AG04450 (cell line): ENCODE measurements around the gene HCN2. TPM values are rescaled to one million over a fixed set of nuclear protein-coding genes. Genes with fewer than 3 reads are reported as not detected.

Experiments used
- CTCF ChIA-PET: fragments of 300-600, 350-600 bp; formaldehyde crosslinking; extraction: SDS; loops from one replicate; lab custom pipeline; 2022; ENCODE audit warnings: antibody characterized with exemption, inconsistent platforms; lab: Charles Lee
- POLR2A ChIA-PET: fragments of 350-600 bp; formaldehyde crosslinking; extraction: SDS; loops from one replicate; lab custom pipeline; 2021; ENCODE audit warnings: antibody characterized with exemption, inconsistent platforms; lab: Yijun Ruan, JAX
- DNase-seq: peaks from one replicate; pipeline ENCODE4 v3.0.0-alpha.2; 2011; ENCODE audit warnings: low read depth, low spot score
- H3K27ac ChIP-seq: one replicate; pipeline ENCODE4 v1.5.1; 2012; ENCODE audit warnings: low read depth, low read length, control low read depth
- H3K27me3 ChIP-seq: one replicate; pipeline ENCODE4 v1.6.0; 2012; ENCODE audit warnings: low read length; ENCODE audit not compliant: control insufficient read depth, insufficient read depth
- H3K4me3 ChIP-seq: 2 replicates; pipeline ENCODE4 v1.5.1; 2011; ENCODE audit warnings: mild to moderate bottlenecking, low read depth, low read length, control low read depth
- H3K9me3 ChIP-seq: 2 replicates; pipeline ENCODE4 v1.5.1; 2012; ENCODE audit warnings: low read length; ENCODE audit not compliant: control insufficient read depth, insufficient read depth
- polyA plus RNA-seq: library from polyadenylated mRNA; depleted of rRNA; stranded (reverse); fragments of >200 nt; gene quantifications from 2 replicates; pipeline ENCODE4 v1.2.3, GENCODE V29; 2011
- TF ChIP-seq, protein P1 (sequence below): IDR thresholded peaks from 2 replicates; pipeline ENCODE4 v1.5.1; 2011; ENCODE audit warnings: low read depth, low read length, control low read depth, inconsistent platforms

The HCN2 gene
- polyA plus RNA-seq, 1 experiment, result 0.33 TPM

DNA sequence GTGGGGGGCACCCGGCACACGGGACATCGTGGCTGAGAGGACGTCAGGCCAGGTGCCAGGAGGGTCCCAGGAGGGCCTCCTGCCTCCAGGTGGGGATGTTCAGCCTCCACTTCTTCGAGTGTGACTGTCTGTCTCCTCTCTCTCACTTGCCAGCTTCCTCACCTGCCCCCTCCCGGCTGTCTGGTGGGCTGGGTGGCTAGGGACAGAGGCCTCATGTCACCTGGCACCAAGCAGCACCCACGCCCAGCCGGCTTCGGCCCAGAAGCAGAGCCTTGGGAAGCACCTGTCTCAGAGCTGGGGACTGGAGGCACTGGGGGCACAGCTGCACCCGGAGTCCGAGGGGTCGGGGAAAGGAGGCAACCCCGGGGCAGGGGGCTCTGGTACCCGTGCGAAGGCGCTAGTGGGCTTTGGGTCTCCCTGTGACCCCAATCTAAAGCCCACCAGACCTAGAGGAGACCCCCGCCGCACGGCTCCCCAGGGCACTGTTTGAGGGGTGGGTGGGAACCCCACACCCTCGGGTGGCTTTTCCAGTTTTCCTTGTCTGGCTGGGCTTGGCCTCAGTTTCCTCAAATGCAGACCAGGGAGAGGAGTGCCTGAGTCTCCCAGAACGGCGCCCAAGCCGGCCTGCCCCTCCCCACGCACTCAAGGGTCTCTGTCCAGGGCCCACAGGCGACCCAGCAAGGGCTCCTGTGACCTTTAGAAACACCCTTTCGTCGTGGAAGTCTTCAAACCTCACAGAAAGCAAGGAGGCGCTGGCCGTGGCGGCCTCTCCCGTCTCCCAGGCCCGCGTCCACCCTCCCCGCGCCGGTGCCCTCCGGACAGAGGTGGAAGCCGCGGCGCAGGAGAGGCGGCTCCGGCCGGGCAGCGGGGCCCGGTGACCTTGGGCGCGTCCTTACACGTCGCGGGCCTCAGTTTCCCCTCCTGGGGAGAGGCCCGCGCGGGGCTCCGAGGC, 664 bp upstream of the HCN2 start:
- TF ChIP-seq, protein P1, sequence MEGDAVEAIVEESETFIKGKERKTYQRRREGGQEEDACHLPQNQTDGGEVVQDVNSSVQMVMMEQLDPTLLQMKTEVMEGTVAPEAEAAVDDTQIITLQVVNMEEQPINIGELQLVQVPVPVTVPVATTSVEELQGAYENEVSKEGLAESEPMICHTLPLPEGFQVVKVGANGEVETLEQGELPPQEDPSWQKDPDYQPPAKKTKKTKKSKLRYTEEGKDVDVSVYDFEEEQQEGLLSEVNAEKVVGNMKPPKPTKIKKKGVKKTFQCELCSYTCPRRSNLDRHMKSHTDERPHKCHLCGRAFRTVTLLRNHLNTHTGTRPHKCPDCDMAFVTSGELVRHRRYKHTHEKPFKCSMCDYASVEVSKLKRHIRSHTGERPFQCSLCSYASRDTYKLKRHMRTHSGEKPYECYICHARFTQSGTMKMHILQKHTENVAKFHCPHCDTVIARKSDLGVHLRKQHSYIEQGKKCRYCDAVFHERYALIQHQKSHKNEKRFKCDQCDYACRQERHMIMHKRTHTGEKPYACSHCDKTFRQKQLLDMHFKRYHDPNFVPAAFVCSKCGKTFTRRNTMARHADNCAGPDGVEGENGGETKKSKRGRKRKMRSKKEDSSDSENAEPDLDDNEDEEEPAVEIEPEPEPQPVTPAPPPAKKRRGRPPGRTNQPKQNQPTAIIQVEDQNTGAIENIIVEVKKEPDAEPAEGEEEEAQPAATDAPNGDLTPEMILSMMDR, result no peak
- DNase-seq, result no peak
- Histone ChIP-seq H3K4me3 (no peak overlapping the region), H3K27me3 (peaks cover 14% of the 10 kb centered on the region), H3K27ac (no peak overlapping the region), H3K9me3 (no peaks in the 10 kb centered on the region; the same call in 1 of the 2 replicates)
- ChIA-PET CTCF (no interaction called here), POLR2A (interaction anchor here (1.5 kb wide), 1 partner anchor 14 kb away, joined by 3 read pairs; no protein-coding TSS in a partner anchor)

DNA sequence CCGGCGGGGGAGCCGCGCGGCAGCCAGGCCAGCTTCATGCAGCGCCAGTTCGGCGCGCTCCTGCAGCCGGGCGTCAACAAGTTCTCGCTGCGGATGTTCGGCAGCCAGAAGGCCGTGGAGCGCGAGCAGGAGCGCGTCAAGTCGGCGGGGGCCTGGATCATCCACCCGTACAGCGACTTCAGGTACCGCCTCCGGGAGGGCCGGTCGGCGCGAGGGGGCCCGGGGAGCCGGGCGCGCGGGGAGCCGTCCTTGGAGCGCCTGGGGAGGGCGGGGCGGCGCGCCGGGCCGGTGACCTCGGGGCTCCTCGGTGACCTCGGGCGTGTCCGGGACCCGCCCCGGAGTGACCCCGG, 690 bp downstream of the HCN2 start:
- Histone ChIP-seq H3K27me3 (peaks cover 21% of the 10 kb centered on the region), H3K27ac (no peak overlapping the region), H3K4me3 (peak overlapping the region; percentile 12; the same call in 1 of the 2 replicates), H3K9me3 (no peaks in the 10 kb centered on the region; the same call in 1 of the 2 replicates)
- ChIA-PET POLR2A (no interaction called here), CTCF (no interaction called here)
- TF ChIP-seq, protein P1, result no peak
- DNase-seq, result no peak

DNA sequence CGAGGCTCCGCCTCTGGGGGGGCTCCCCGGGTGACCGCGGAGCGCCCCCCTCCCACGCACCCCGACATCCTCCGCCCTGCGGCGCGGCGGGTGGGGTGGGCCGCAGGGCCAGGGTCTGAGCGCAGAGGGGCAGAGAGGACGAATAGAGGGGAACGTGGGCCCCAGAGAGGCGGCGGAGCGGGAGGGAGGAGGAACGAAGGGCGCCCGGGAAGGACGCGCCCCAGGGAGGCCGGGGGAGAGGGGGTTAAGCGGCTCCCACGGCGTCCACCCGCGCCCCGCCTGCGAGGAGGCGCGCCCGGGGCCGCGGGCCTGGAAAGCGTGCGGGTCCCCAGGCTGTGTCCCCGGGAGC, 1.0 kb downstream of the HCN2 start:
- TF ChIP-seq, protein P1, result no peak
- Histone ChIP-seq H3K27me3 (peaks cover 22% of the 10 kb centered on the region), H3K9me3 (no peaks in the 10 kb centered on the region; the same call in 1 of the 2 replicates), H3K27ac (no peak overlapping the region), H3K4me3 (no peak overlapping the region)
- DNase-seq, result no peak
- ChIA-PET CTCF (no interaction called here), POLR2A (no interaction called here)

DNA sequence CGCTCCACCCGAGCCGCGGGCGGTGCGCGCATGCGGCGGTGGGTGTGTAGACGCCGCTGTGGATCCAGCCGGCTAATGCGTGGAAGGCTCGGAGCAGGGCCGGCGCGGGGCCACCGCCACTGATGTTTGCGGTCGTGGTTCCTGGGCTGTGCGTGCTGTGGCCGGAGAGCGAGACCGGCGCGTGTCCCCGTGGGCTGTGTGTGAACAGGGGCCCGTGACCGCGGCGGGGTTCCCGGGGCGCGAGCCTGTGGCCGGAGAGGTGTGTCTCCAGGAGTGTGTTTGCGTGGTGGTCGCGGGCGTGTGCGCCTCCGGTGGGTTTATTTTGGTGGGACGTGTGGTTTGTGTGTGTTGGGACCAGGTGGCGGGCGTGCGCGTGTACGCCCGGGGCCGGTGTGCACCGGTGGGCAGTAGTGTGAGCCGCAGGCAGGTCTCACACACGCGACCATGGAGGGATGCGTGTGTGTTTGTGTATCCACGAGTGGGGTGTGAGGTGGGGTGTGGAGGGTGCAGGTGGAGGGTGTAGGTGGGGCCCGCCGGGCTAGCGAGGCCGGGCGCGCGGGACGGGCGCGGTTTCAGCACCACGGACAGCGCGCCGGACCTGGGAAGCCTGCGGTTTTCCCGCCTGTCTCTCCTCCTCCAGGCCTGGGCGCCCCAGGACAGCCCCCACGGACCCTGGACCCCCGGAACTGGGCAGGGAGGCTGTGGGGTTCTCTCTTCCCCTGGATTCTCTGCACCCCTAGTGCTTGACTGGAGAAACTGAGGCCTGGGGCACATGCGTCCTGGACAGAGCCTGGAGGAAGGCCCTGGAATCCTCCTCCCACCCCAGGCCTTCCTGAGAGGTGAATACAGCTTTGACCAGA, 1.6 kb downstream of the HCN2 start:
- TF ChIP-seq, protein P1, result no peak
- CTCF ChIA-PET, result no interaction called here
- no peaks in the 10 kb centered on the region; the same call in 1 of the 2 replicates for H3K9me3 ChIP-seq
- peaks cover 22% of the 10 kb centered on the region for H3K27me3 ChIP-seq
- H3K4me3 ChIP-seq, result no peak overlapping the region
- H3K27ac ChIP-seq, result no peak overlapping the region
- POLR2A ChIA-PET, result no interaction called here
- no peak for DNase-seq
